OCI-LY1 (cell line): ENCODE data around the gene DPP9.

ENCODE experiments used
- EZH2 ChIP-seq: fragments of 200-600 bp; sonication (generic), shearing (Covaris generic); IDR thresholded peaks from 2 replicates; pipeline ENCODE4 v1.8.0; 2017; ENCODE audit warnings: borderline replicate concordance, mixed run types, mild to moderate bottlenecking, antibody characterized with exemption, low read length, moderate library complexity, mixed read lengths
- TF ChIP-seq, protein P1 (sequence below): fragments of 200-600 bp; sonication (generic), shearing (Covaris generic); IDR thresholded peaks from 2 replicates; pipeline ENCODE4 v1.5.1; 2017; ENCODE audit warnings: mild to moderate bottlenecking, antibody characterized with exemption, low read length, moderate library complexity, mixed read lengths

GRCh38 chr19:4645718-4646117 lies 77.9 kb downstream of the DPP9 start:
- TF ChIP-seq, protein P1, sequence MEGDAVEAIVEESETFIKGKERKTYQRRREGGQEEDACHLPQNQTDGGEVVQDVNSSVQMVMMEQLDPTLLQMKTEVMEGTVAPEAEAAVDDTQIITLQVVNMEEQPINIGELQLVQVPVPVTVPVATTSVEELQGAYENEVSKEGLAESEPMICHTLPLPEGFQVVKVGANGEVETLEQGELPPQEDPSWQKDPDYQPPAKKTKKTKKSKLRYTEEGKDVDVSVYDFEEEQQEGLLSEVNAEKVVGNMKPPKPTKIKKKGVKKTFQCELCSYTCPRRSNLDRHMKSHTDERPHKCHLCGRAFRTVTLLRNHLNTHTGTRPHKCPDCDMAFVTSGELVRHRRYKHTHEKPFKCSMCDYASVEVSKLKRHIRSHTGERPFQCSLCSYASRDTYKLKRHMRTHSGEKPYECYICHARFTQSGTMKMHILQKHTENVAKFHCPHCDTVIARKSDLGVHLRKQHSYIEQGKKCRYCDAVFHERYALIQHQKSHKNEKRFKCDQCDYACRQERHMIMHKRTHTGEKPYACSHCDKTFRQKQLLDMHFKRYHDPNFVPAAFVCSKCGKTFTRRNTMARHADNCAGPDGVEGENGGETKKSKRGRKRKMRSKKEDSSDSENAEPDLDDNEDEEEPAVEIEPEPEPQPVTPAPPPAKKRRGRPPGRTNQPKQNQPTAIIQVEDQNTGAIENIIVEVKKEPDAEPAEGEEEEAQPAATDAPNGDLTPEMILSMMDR, result no peak
- no peak for TF ChIP-seq EZH2
